ENCODE measurements around the gene CELF4.

- no peak for TF ChIP-seq ZNF24 (IDR thresholded peaks at IDR 0.05)
- no peak for TF ChIP-seq SP1 (IDR thresholded peaks at IDR 0.05; ENCODE audit: low read depth, low read length)
- TF ChIP-seq YY1 (IDR thresholded peaks at IDR 0.05; ENCODE audit: low read depth, low read length) = no peak
- TF ChIP-seq, protein P1, sequence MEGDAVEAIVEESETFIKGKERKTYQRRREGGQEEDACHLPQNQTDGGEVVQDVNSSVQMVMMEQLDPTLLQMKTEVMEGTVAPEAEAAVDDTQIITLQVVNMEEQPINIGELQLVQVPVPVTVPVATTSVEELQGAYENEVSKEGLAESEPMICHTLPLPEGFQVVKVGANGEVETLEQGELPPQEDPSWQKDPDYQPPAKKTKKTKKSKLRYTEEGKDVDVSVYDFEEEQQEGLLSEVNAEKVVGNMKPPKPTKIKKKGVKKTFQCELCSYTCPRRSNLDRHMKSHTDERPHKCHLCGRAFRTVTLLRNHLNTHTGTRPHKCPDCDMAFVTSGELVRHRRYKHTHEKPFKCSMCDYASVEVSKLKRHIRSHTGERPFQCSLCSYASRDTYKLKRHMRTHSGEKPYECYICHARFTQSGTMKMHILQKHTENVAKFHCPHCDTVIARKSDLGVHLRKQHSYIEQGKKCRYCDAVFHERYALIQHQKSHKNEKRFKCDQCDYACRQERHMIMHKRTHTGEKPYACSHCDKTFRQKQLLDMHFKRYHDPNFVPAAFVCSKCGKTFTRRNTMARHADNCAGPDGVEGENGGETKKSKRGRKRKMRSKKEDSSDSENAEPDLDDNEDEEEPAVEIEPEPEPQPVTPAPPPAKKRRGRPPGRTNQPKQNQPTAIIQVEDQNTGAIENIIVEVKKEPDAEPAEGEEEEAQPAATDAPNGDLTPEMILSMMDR (IDR thresholded peaks at IDR 0.05 in 2 of 3, conservative IDR thresholded peaks at IDR 0.05 in 1 of 3; ENCODE audit: control insufficient read depth in 2 of 3, extremely low read depth in 1 of 3, insufficient read depth in 1 of 3, low read depth in 3 of 3, low read length in 3 of 3) = no peak
- TF ChIP-seq TAF1 (IDR thresholded peaks at IDR 0.05; ENCODE audit: borderline replicate concordance, low read depth, low read length) = no peak
- TF ChIP-seq EZH2 (IDR thresholded peaks at IDR 0.05; ENCODE audit: borderline replicate concordance, control insufficient read depth, low read depth, low read length) = no peak
Measured at GRCh38 chr18:37452682-37453385, 112.8 kb downstream of the CELF4 start.

Data from GM12878 (cell line).